ENCODE data around the gene HTR7. TPM values are rescaled to one million over a fixed set of nuclear protein-coding genes. Genes with fewer than 3 reads are reported as not detected.

HTR7 gene
- total and polyA plus RNA-seq, 2 of the 4 experiments (the other 2 are of a cell fraction): 0.43 to 0.72 TPM

GRCh38 chr10:90842725-90843124 is 15.1 kb downstream of the HTR7 start:
- no peak overlapping the region for H2BK120ac ChIP-seq (ENCODE audit: low read depth, low read length)
- TF ChIP-seq MXI1 (IDR thresholded peaks at IDR 0.05; ENCODE audit: borderline replicate concordance, low read depth, low read length) (no peak), CHD1 (IDR thresholded peaks at IDR 0.05; ENCODE audit: low read depth, low read length) (no peak), NFE2L2 (IDR thresholded peaks at IDR 0.05; ENCODE audit: low read depth, low read length) (no peak), SMC3 (IDR thresholded peaks at IDR 0.05; ENCODE audit: low read depth, low read length) (no peak), RFX5 (IDR thresholded peaks at IDR 0.05; ENCODE audit: low read depth, low read length) (no peak), CTCF (conservative IDR thresholded peaks at IDR 0.05; ENCODE audit: low read depth, low read length) (no peak), BHLHE40 (IDR thresholded peaks at IDR 0.05; ENCODE audit: low read depth, low read length) (no peak), FOS (IDR thresholded peaks at IDR 0.05; ENCODE audit: low read depth, low read length) (no peak), ELK1 (IDR thresholded peaks at IDR 0.05; ENCODE audit: borderline replicate concordance, low read depth, low read length) (no peak), CEBPB (IDR thresholded peaks at IDR 0.05; ENCODE audit: low read depth, low read length) (no peak)
- no peaks in the 10 kb centered on the region for H3K4me1 ChIP-seq (ENCODE audit: control insufficient read depth, insufficient read depth, low read length)
- H3K14ac ChIP-seq (replicated peaks; ENCODE audit: low read depth, low read length): no peak overlapping the region
- WGBS, 2 experiments (ENCODE audit: extremely low coverage in 2 of 2, insufficient read length in 1 of 2): no CpG with 5 or more reads among the region's 1 CpG
- no peak overlapping the region for H3K4me2 ChIP-seq (ENCODE audit: low read depth, low read length)
- H3K23ac ChIP-seq (ENCODE audit: low read depth, low read length): no peak overlapping the region
- H3K56ac ChIP-seq (ENCODE audit: extremely low read depth, insufficient read depth, low read length): no peak overlapping the region
- H3K27me3 ChIP-seq (ENCODE audit: control insufficient read depth, insufficient read depth, low read length): peaks cover 2% of the 10 kb centered on the region
- H3K9ac ChIP-seq (ENCODE audit: low read depth, low read length): no peak overlapping the region
- H3K4ac ChIP-seq (ENCODE audit: low read depth, low read length): no peak overlapping the region
- ChIA-PET POLR2A (ENCODE audit: unreplicated experiment) (no interaction called here), CTCF (no interaction called here)
- no peak overlapping the region for H2BK20ac ChIP-seq (ENCODE audit: low read depth, low read length)
- H2AK9ac ChIP-seq (replicated peaks; ENCODE audit: low read depth, low read length, poor library complexity): no peak overlapping the region
- no peak overlapping the region for H2AFZ ChIP-seq (replicated peaks; ENCODE audit: low read length, poor library complexity)
- dilution Hi-C loops (cut with HindIII; ENCODE audit: low sequenced_read_pairs, unreplicated experiment): no loop called here
- intact Hi-C loops (cut with micrococcal nuclease): no loop called here
- ATAC-seq (ENCODE audit: low read depth): no peak
- H3K36me3 ChIP-seq (ENCODE audit: control insufficient read depth, insufficient read depth, low read length): no peaks in the 10 kb centered on the region
- no peaks in the 10 kb centered on the region for H4K20me1 ChIP-seq (ENCODE audit: insufficient read depth, low read length)
- no peak overlapping the region for H2BK15ac ChIP-seq (ENCODE audit: low read depth, low read length)
- no peak overlapping the region for H3K4me3 ChIP-seq (ENCODE audit: insufficient read depth, low read depth, low read length)
- no peak for DNase-seq
- H2AK5ac ChIP-seq (ENCODE audit: low read depth, low read length): no peak overlapping the region
- no peaks in the 10 kb centered on the region for H3K9me1 ChIP-seq (ENCODE audit: insufficient read depth, low read length)
- in situ Hi-C loops (cut with MboI; ENCODE audit: low sequenced_read_pairs): no loop called here
- H4K5ac ChIP-seq (ENCODE audit: low read depth, low read length): no peak overlapping the region
- H3K9me3 ChIP-seq (ENCODE audit: control insufficient read depth, insufficient read depth, low read length): no peaks in the 10 kb centered on the region
- no peak overlapping the region for H4K91ac ChIP-seq (ENCODE audit: insufficient read depth, low read depth, low read length)
- no peak overlapping the region for H2BK5ac ChIP-seq (ENCODE audit: low read depth, low read length, poor library complexity, severe bottlenecking)
- H4K8ac ChIP-seq (ENCODE audit: low read depth in 2 of 2, low read length in 2 of 2): no peak overlapping the region
- H3K18ac ChIP-seq (ENCODE audit: low read depth, low read length): no peak overlapping the region
- no peak overlapping the region for H3K27ac ChIP-seq (ENCODE audit: insufficient read depth, low read length)
- H3K79me1 ChIP-seq (ENCODE audit: low read depth in 1 of 2, low read length in 2 of 2): no peaks in the 10 kb centered on the region
- no TSS peak for BruUV-seq (replicated peaks)

All from IMR-90 (cell line).